HG02678 (cell line): ENCODE measurements around the gene MMP10.
"Not testable (repeated sequence)": the region's sequence is repeated elsewhere in the genome, so short reads cannot be mapped to it uniquely, and the experiment has no call there.

Experiments
- ATAC-seq: cut with Tn5 transposase; IDR thresholded peaks from one replicate; pipeline ENCODE4 v1.9.1; 2021; ENCODE audit warnings: mild to moderate bottlenecking, moderate library complexity; ENCODE audit not compliant: unreplicated experiment

Gene MMP10

GRCh38 chr11:102730944-102731343, 49.5 kb downstream of the MMP10 start:
- not testable (repeated sequence) for ATAC-seq

GRCh38 chr11:102729849-102730815, 50.3 kb downstream of the MMP10 start:
- no peak for ATAC-seq

GRCh38 chr11:102727890-102728289, 52.5 kb downstream of the MMP10 start:
- ATAC-seq = no peak

- no peak for ATAC-seq
These were observed 55.4 kb downstream of the MMP10 start, which contains the start of gene MMP8 for GRCh38 chr11:102724904-102725500. Gene MMP8 (minus strand): TSS chr11:102724954. CDS start chr11:102724855, 99 bp downstream.

GRCh38 chr11:102722821-102723220, 57.6 kb downstream of the MMP10 start:
- ATAC-seq = no peak
